ENCODE data around the gene CD82. TPM values are rescaled to one million over a fixed set of nuclear protein-coding genes. Genes with fewer than 3 reads are reported as not detected.

The CD82 gene
- total and polyA plus RNA-seq, 2 of the 8 experiments (the other 6 are each of a cell fraction or from before 2014, with no cell fraction given) = 7.9 to 10.3 TPM

- H3K4me1 ChIP-seq (replicated peaks in 1 of 4; ENCODE audit: control insufficient read depth in 3 of 4, insufficient read depth in 4 of 4, low read length in 3 of 4) = peaks cover 0 to 4% (median 0%) of the 10 kb centered on the region in 4 experiments; a peak in 4 of 7 replicates
- H3K79me2 ChIP-seq (ENCODE audit: control insufficient read depth in 1 of 2, insufficient read depth in 2 of 2, low read length in 2 of 2) = no peaks in the 10 kb centered on the region
- H2AFZ ChIP-seq (ENCODE audit: low read length) = no peak overlapping the region
- H4K8ac ChIP-seq (ENCODE audit: extremely low read depth, insufficient read depth, low read length) = no peak overlapping the region
- no peaks in the 10 kb centered on the region; the same call in 1 of the 2 replicates for H3K23me2 ChIP-seq (ENCODE audit: low read depth, low read length)
- ChIA-PET POLR2A (ENCODE audit: partially characterized antibody) (no interaction called here), CTCF (ENCODE audit: partially characterized antibody) (interaction anchor here (0.7 to 10.5 kb wide), 7 partner anchors 9 to 192 kb away, joined by 3 to 120 read pairs (median 6); no protein-coding TSS in a partner anchor)
- no peak overlapping the region for H2AK5ac ChIP-seq (ENCODE audit: low read depth, low read length)
- H2BK120ac ChIP-seq (replicated peaks; ENCODE audit: low read depth, low read length) = no peak overlapping the region
- no peaks in the 10 kb centered on the region for H3K27me3 ChIP-seq (replicated peaks in 1 of 4; ENCODE audit: control insufficient read depth in 3 of 4, extremely low read depth in 1 of 4, insufficient read depth in 3 of 4, low read length in 3 of 4)
- H3K14ac ChIP-seq (ENCODE audit: insufficient read length) = no peak overlapping the region
- no peak overlapping the region for H3K18ac ChIP-seq (ENCODE audit: extremely low read depth, low read length)
- no peak overlapping the region for H2BK5ac ChIP-seq (ENCODE audit: low read depth, low read length)
- DNase-seq (ENCODE audit: low read depth in 1 of 2, low spot score in 2 of 2) = no peak
- H2BK20ac ChIP-seq (ENCODE audit: low read length) = no peak overlapping the region
- H3K27ac ChIP-seq (ENCODE audit: low read depth, low read length) = no peak overlapping the region
- H2BK12ac ChIP-seq (ENCODE audit: low read depth, low read length) = no peak overlapping the region
- no peak overlapping the region for H2BK15ac ChIP-seq (ENCODE audit: low read length)
- H3K9ac ChIP-seq (replicated peaks in 1 of 4; ENCODE audit: extremely low read depth in 1 of 4, low read depth in 3 of 4, low read length in 3 of 4) = no peak overlapping the region
- H3K4me3 ChIP-seq (ENCODE audit: extremely low read depth in 1 of 4, insufficient read depth in 2 of 4, low read depth in 3 of 4, low read length in 4 of 4) = no peak overlapping the region
- no peak overlapping the region for H3K4ac ChIP-seq (replicated peaks; ENCODE audit: insufficient read length, low read depth, low read length)
- H3K23ac ChIP-seq (ENCODE audit: insufficient read length) = no peak overlapping the region
- no peak for TF ChIP-seq SRF (IDR thresholded peaks at IDR 0.05; ENCODE audit: low read depth, low read length)
- TF ChIP-seq HDAC2 (IDR thresholded peaks at IDR 0.05; ENCODE audit: borderline replicate concordance in 1 of 2, low read depth in 2 of 2, low read length in 2 of 2) = no peak
- TF ChIP-seq SUZ12 (IDR thresholded peaks at IDR 0.05; ENCODE audit: low read length) = no peak
- no peak for TF ChIP-seq SP4 (IDR thresholded peaks at IDR 0.05; ENCODE audit: low read length)
- no peak for TF ChIP-seq EGR1 (IDR thresholded peaks at IDR 0.05; ENCODE audit: borderline replicate concordance, low read depth, low read length)
- no peak for TF ChIP-seq RNF2 (IDR thresholded peaks at IDR 0.05; ENCODE audit: borderline replicate concordance, low read depth, low read length, missing control alignments, poor library complexity, severe bottlenecking)
- TF ChIP-seq BCL11A (IDR thresholded peaks at IDR 0.05; ENCODE audit: low read depth in 2 of 2, low read length in 2 of 2) = no peak
- TF ChIP-seq SP2 (IDR thresholded peaks at IDR 0.05; ENCODE audit: low read length) = no peak
- TF ChIP-seq CEBPB (IDR thresholded peaks at IDR 0.05; ENCODE audit: low read depth, low read length) = no peak
- no peak for TF ChIP-seq TCF12 (IDR thresholded peaks at IDR 0.05; ENCODE audit: low read depth, low read length)
- H3K9me3 ChIP-seq (ENCODE audit: insufficient read depth in 2 of 2, low read depth in 1 of 2, low read length in 1 of 2) = no peaks in the 10 kb centered on the region
- FAIRE-seq = no peak
- H3K36me3 ChIP-seq (ENCODE audit: control insufficient read depth in 2 of 4, insufficient read depth in 4 of 4, low read length in 3 of 4) = no peaks in the 10 kb centered on the region
- WGBS, 2 experiments (ENCODE audit: extremely low coverage in 1 of 2, insufficient coverage in 1 of 2, insufficient read length in 1 of 2, insufficient replicate concordance in 2 of 2, low coverage in 1 of 2, low lambda C conversion rate in 2 of 2, missing lambda C conversion rate in 1 of 2) = 71% methylated on average over 2 of the region's 2 CpGs; no CpG with 5 or more reads in 1 of the 2 experiments
- H3K56ac ChIP-seq (replicated peaks; ENCODE audit: insufficient read length, low read depth, low read length) = no peak overlapping the region
- no peak overlapping the region for H3K4me2 ChIP-seq (ENCODE audit: insufficient read depth in 1 of 2, low read depth in 2 of 2, low read length in 2 of 2)
- no peak overlapping the region for H4K5ac ChIP-seq (ENCODE audit: insufficient read length, low read depth, low read length)
- H3K79me1 ChIP-seq (ENCODE audit: low read depth, low read length) = no peaks in the 10 kb centered on the region
- no peaks in the 10 kb centered on the region for H4K20me1 ChIP-seq (replicated peaks in 1 of 2; ENCODE audit: control insufficient read depth in 1 of 2, insufficient read depth in 2 of 2, low read length in 2 of 2)
- H4K91ac ChIP-seq (replicated peaks; ENCODE audit: insufficient read length, low read length) = no peak overlapping the region
Measured at GRCh38 chr11:44522294-44522693, 43.2 kb upstream of the CD82 start.
